Subcutaneous abdominal adipose tissue (tissue), 5 donors: ENCODE data around the gene TRIO.
A peak's percentile ranks its signal among the peaks of the same experiment; 100 is the strongest.

Source experiments
- H3K27ac ChIP-seq: one replicate; pipeline ENCODE4 v1.7.0; 2013; ENCODE audit warnings: low read depth, mild to moderate bottlenecking, inconsistent platforms, low read length, moderate library complexity
- H3K27me3 ChIP-seq, 5 donors: one replicate each; pipeline ENCODE4 v1.7.0; 2013; ENCODE audit warnings: low read length in 5 of 5, inconsistent platforms in 1 of 5; ENCODE audit not compliant: control insufficient read depth in 5 of 5, insufficient read depth in 4 of 5
- H3K36me3 ChIP-seq, 5 donors: one replicate each; pipeline ENCODE4 v1.7.0; 2013; ENCODE audit warnings: low read length in 5 of 5; ENCODE audit not compliant: control insufficient read depth in 5 of 5, insufficient read depth in 5 of 5
- H3K4me1 ChIP-seq, 5 donors: one replicate each; pipeline ENCODE4 v1.7.0; 2013; ENCODE audit warnings: low read length in 5 of 5, mild to moderate bottlenecking in 3 of 5, moderate library complexity in 1 of 5; ENCODE audit not compliant: control insufficient read depth in 5 of 5, insufficient read depth in 5 of 5
- H3K4me3 ChIP-seq, 5 donors: one replicate each; pipeline ENCODE4 v1.7.0; 2013; ENCODE audit warnings: low read length in 5 of 5, low read depth in 1 of 5
- H3K9ac ChIP-seq, 5 donors: one replicate each; pipeline ENCODE4 v1.7.0; 2013; ENCODE audit warnings: low read length in 5 of 5, mild to moderate bottlenecking in 4 of 5, moderate library complexity in 3 of 5
- H3K9me3 ChIP-seq, 5 donors: one replicate each; pipeline ENCODE4 v1.7.0; 2013; ENCODE audit warnings: low read length in 5 of 5; ENCODE audit not compliant: control insufficient read depth in 5 of 5
- donor health status: healthy.
- donor health status: healthy.
- donor health status: healthy.
- donor health status: healthy.
- donor health status: healthy.

TRIO gene

DNA sequence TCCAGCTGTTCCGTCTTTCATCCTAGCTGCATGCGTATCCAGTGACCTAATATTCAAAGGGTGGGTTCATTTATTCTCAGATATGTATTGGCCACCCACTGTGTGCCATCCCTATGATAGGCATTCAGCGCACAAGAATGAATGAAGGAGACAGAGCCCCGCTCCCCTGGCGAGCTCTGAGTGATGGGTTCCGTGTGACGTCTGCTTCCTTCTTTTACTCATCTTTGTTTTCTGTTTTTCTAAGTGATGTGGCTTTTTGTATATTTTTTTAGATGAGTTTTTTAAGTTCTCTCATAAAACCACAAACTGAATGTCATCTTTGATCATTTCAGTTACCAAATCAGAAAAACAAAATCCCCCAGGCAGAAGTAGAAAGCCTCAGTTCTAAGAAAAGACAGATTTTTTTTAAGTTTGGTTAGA is 270.2 kb downstream of the TRIO start:
- H3K4me3 ChIP-seq, result no peak overlapping the region
- peaks cover 8 to 69% (median 52%) of the 10 kb centered on the region in 5 donors for H3K36me3 ChIP-seq
- no peak overlapping the region for H3K9ac ChIP-seq
- no peaks in the 10 kb centered on the region for H3K9me3 ChIP-seq
- no peak overlapping the region for H3K27ac ChIP-seq
- H3K27me3 ChIP-seq, result no peaks in the 10 kb centered on the region
- peaks cover 0 to 14% (median 3%) of the 10 kb centered on the region in 5 donors for H3K4me1 ChIP-seq

DNA sequence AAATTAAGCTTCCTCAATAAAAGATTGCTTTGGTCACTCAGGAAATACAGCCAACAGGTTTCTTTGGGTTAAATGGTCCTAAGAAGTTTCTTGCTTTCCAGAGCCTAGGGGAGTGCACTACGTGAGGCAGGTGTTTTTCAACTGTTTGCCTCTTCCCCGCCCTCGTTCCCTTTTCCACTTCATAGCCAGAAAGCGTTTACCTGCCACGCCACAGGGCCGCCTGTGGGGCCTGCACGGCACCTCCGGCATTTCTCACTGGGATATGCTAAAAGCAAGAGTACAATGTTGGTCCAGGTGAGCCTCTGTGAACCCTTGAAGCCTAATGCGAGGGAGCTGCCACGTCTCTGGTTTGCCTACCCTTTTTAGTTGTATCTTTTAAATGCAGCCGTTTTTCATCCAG is 270.9 kb downstream of the TRIO start:
- H3K4me3 ChIP-seq, result no peak overlapping the region
- peaks cover 0 to 13% (median 3%) of the 10 kb centered on the region in 5 donors for H3K4me1 ChIP-seq
- H3K36me3 ChIP-seq, result peaks cover 8 to 71% (median 54%) of the 10 kb centered on the region in 5 donors
- no peak overlapping the region for H3K9ac ChIP-seq
- no peaks in the 10 kb centered on the region for H3K27me3 ChIP-seq
- H3K9me3 ChIP-seq, result no peaks in the 10 kb centered on the region
- H3K27ac ChIP-seq, result no peak overlapping the region

DNA sequence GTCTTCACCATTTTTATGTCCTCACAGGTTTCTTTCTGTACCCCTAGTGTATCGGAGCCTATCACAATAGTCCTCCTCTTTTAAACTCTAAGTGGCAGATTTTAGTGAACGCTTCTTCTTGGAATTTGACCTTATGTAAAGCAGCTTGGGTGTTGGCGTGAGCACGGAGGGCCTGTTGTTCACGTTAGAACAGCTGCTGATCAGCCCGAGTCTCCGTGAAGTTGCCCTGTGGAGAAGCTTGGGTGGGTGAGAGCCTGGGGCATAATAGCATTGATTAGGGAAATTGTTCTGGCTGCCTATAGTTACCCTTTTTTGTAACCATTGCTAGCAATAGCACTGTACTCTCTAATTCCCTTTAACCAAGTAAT is 271.5 kb downstream of the TRIO start:
- peaks cover 8 to 77% (median 56%) of the 10 kb centered on the region in 5 donors for H3K36me3 ChIP-seq
- H3K9me3 ChIP-seq, result no peaks in the 10 kb centered on the region
- H3K4me1 ChIP-seq, result peaks cover 0 to 15% (median 3%) of the 10 kb centered on the region in 5 donors
- H3K27me3 ChIP-seq, result no peaks in the 10 kb centered on the region
- H3K4me3 ChIP-seq, result no peak overlapping the region
- no peak overlapping the region for H3K9ac ChIP-seq
- H3K27ac ChIP-seq, result no peak overlapping the region

DNA sequence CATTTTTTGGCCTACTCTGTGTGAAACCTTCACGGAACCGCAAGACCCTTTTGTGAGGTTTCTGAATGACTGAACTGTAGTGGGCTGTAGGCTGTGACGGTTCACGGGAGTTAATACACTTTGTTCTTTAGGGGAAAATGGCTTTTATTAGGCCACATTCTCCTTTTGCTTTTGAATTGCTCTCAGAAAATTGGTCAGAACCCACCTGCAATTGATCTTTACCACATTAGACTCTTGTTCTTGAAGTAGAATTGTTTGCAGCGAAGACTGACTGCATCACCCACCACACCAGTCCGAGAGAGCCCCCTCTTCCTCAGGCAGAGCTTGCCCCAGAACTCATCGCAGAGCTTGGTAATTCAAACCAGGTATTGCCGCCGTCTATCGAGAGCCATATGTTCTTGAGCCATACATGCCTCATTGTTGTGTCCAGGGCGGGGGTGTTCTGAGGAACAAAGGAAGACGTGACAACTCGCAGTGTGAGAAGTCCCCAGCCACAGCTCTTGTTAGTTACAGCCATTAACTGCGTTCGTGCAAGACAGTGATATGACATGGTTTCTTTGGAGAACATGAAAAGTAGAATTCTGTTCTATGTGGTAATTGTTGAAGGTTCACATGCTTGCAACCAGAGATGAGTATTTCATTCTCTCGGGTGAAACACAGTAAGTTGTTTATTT is 272.0 kb downstream of the TRIO start:
- no peak overlapping the region for H3K27ac ChIP-seq
- no peaks in the 10 kb centered on the region for H3K9me3 ChIP-seq
- peaks cover 8 to 78% (median 56%) of the 10 kb centered on the region in 5 donors for H3K36me3 ChIP-seq
- no peaks in the 10 kb centered on the region for H3K27me3 ChIP-seq
- no peak overlapping the region for H3K9ac ChIP-seq
- H3K4me1 ChIP-seq, result peaks cover 0 to 16% (median 7%) of the 10 kb centered on the region in 5 donors
- no peak overlapping the region for H3K4me3 ChIP-seq

DNA sequence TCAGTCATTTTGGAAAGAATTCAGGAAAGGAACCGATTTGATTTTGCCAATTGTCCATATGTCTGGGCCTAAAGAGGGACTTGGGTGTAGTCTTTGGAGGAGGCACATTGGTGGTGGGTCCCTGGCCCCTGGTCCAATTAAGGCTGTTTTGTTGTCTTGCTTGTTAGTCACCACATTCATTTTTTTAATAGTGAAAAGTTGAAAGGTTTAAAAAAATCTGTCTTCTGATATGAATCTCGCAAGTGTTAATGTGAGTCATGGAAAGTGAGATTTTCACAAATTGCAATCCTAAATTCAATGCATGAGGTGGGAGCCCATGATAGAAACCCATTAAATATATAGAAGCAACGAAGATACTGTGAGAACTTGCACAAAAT is 272.5 kb downstream of the TRIO start:
- Histone ChIP-seq H3K27ac (no peak overlapping the region), H3K27me3 (no peaks in the 10 kb centered on the region), H3K36me3 (peaks cover 9 to 79% (median 59%) of the 10 kb centered on the region in 5 donors), H3K4me3 (no peak overlapping the region), H3K4me1 (peaks cover 0 to 21% (median 8%) of the 10 kb centered on the region in 5 donors), H3K9ac (no peak overlapping the region), H3K9me3 (no peaks in the 10 kb centered on the region)

DNA sequence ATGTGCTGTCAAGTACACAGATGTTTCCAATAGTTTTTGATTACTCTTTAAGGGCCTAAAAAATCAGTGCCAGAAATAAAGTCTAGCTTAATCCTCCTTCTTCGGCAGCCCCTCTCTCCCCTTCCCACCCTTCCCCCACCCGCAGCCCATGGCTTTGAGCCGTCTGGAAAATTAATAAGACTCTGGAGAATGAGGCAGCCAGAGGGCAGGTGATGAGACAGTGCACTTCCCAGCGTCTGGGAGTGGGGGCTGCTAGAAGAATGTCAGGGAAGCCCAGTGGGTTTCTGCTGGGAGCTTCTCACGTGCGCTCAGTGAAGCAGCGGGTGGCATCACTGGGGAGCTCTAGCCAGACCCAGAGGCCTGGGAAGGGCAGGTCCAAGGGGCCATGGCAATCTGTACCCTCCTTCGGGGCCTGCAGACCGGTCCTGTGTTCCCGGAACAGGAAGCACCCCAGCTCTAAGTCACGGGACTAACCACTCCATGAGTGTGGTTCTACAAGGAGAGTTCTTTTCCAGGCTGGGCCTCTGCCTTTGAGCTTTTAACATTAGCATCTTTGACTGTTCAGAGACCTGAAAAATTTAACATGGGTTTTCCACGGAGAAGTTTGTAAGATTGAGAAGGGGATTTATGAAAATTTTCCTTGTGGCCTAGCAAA is 273.6 kb downstream of the TRIO start:
- Histone ChIP-seq H3K27me3 (no peaks in the 10 kb centered on the region), H3K27ac (peak overlapping the region; percentile 72), H3K4me1 (peaks cover 0 to 24% (median 8%) of the 10 kb centered on the region in 5 donors), H3K4me3 (no peak overlapping the region), H3K9me3 (no peaks in the 10 kb centered on the region), H3K9ac (no peak overlapping the region), H3K36me3 (peaks cover 12 to 76% (median 63%) of the 10 kb centered on the region in 5 donors)

DNA sequence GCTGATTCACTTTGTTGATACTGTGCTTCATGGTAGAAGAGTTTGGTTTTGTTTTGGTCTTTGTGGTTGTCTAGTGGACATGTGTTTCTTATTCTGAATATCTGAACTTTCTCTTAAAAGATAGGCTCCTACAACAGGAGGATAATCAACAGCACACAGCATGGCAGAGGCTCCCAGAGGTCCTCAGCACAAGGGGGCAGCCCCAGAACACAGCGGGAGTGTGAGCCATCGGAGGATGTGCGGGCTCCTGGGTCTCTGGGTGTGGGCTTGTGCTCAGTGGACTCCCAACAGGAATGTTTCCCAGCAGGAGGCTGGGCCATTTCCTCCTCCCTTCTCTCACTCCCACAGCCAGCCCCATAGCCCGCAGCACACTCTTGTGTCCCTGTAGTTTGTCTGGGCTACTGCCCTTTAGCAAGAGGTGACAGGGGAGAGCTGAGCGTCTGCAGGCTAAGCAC is 274.2 kb downstream of the TRIO start:
- Histone ChIP-seq H3K27ac (peak overlapping the region; percentile 72), H3K9me3 (no peaks in the 10 kb centered on the region), H3K36me3 (peaks cover 12 to 76% (median 66%) of the 10 kb centered on the region in 5 donors), H3K4me3 (no peak overlapping the region), H3K27me3 (no peaks in the 10 kb centered on the region), H3K4me1 (peaks cover 0 to 24% (median 8%) of the 10 kb centered on the region in 5 donors), H3K9ac (no peak overlapping the region)

DNA sequence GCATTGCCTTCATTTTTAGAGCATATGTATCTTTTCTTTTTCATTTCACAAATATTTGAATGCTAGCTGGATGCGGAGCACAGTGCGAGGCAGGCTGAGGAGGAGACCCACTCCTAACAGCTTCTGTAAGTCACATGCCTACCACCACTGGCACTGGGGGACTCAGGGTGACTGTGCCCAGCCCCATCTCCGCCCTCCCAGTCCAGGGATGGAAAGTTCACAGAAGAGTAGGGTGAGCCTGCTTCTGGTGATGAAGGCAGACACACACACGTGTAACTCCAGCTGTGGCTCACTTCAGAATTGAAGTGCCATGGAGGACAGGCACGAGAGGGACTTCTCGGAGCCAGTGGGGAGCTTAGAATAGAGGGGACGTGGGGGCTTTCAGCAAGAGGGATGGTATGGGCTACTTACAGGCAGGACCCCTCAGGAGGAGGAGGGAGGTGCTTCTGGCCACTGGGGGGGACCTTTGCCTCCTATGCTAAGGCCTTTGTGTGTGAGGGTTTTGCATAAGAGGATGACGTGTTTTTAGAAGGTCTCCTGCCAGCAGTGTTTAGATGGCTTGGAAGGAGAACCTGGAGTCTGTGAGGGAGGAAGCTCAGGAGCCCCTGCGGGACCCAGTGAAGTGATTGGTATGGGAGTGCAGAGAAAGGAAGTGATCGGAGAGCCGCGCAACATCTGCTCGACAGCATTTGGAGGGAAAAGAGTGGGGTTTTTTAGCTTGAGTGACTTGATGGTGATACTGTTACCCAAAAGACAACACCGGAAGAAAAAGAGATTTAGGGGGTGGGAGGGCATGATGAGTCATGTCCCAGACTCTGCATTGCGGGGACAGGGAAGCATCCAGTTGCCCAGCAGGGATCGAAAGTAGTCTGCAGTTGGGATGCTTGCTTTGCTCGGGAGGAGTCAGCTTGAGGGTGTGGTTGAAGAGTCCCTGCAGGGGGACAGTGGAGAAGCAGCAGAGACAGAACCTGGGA is 274.9 kb downstream of the TRIO start:
- H3K4me1 ChIP-seq, result peaks cover 0 to 24% (median 8%) of the 10 kb centered on the region in 5 donors
- peak overlapping the region in 1 of 5 donors; percentile 15 for H3K9ac ChIP-seq
- peak overlapping the region; percentile 72 for H3K27ac ChIP-seq
- no peak overlapping the region for H3K4me3 ChIP-seq
- peaks cover 12 to 76% (median 61%) of the 10 kb centered on the region in 5 donors for H3K36me3 ChIP-seq
- no peaks in the 10 kb centered on the region for H3K27me3 ChIP-seq
- no peaks in the 10 kb centered on the region for H3K9me3 ChIP-seq

DNA sequence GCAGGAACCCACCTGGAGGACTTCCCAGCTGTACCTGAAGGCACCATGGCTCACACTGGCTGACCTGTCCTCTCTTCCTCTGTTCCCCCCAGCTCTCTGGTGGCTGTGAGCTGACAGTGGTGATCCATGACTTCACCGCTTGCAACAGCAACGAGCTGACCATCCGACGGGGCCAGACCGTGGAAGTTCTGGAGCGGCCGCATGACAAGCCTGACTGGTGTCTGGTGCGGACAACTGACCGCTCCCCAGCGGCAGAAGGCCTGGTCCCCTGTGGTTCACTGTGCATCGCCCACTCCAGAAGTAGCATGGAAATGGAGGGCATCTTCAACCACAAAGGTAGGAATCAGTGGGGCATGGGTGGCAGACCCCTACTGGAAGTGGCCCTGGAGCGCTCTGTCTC is 276.5 kb downstream of the TRIO start:
- peaks cover 0 to 32% (median 8%) of the 10 kb centered on the region in 5 donors for H3K4me1 ChIP-seq
- no peak overlapping the region for H3K4me3 ChIP-seq
- H3K27ac ChIP-seq, result no peak overlapping the region
- H3K9ac ChIP-seq, result no peak overlapping the region
- H3K36me3 ChIP-seq, result peaks cover 3 to 65% (median 51%) of the 10 kb centered on the region in 5 donors
- no peaks in the 10 kb centered on the region for H3K9me3 ChIP-seq
- H3K27me3 ChIP-seq, result no peaks in the 10 kb centered on the region
